CD1c-positive myeloid dendritic cell (primary cell): ENCODE results near the gene MYBBP1A.
"Not testable (repeated sequence)": the region's sequence is repeated elsewhere in the genome, so short reads cannot be mapped to it uniquely, and the experiment has no call there.

Experiments used
- DNase-seq: peaks from one replicate; pipeline ENCODE4 v3.0.0-alpha.2; 2016; ENCODE audit errors: extremely low spot score

Gene MYBBP1A

DNA sequence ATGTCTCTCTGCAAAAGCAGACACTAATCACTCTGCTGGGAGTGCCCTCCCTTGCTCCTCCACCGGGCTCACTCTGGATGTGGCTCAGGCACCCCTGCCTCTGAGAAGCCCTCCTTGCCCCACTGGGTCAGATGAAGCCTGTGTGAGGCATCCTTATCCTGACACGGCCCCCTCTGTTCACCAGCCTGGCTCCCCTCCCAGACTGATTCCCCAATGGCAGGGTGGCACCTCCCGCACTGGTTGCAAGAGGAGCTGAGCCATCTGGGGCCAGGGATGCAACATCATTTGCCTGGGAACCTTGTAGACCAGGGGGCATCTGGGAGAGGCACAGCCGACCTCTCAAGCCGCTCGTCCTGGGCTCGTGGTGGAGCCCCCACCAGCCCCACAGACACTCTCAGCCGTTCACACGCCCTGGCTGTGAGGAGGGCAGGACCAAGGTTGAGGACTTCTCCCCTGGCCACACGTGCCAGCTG lies 35.8 kb upstream of the MYBBP1A start:
- DNase-seq, result no peak

DNA sequence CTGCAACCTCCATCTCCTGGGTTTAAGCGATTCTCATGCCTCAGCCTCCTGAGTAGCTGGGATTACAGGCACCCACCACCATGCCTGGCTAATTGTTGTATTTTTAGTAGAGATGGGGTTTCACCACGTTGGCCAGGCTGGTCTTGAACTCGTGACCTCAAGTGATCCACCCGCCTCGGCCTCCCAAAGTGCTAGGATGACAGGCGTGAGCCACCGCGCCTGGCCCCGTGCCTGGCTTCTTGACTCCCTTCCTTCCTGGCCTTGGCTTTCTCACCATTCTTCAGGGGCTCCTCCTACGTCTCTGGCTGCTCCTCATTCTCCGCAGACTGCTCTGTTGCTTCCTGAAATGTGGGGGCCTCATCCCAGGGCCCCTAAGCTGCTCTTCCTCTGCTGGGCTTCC lies 34.9 kb upstream of the MYBBP1A start:
- DNase-seq, result not testable (repeated sequence)

DNA sequence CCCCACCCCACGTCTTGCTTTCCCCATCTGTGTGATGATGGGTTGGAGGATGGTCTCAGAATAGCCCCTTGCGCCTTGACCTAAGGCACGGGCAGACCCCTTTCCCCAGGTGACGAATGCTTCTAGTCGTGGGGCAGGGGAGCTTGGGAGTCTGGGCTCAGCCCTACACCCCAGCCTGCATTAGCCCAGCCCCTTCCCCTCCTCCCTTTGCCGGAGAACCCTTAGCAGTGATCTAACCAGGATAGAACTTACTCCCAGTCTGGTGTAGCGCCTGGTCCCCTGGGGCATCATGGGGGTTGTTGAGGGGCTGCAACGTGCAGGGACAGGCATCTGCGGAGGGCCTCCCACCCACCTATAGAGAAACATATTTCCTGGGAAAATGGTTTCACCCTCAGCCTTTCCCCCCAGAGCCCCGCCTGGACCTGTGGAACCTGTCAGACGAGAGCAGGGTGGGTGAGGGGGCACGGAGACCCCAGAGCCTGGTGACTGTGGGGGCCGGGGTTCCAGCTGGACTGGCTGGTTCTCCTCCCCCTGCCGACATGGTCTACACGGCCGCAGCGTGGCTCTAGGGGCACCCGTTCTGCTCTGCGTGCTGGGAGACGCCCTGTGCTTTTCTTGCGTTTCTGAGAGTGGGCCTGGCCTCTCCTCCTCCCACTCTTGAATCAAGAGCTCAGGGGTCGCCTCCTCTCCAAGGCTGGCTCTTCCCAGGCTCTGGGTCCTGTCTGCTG lies 33.9 kb upstream of the MYBBP1A start:
- no peak for DNase-seq

GRCh38 chr17:4588391-4588790 lies 33.2 kb upstream of the MYBBP1A start:
- DNase-seq, result no peak

- no peak for DNase-seq
Measured at GRCh38 chr17:4587803-4588202, 32.6 kb upstream of the MYBBP1A start.

- no peak for DNase-seq
Measured at GRCh38 chr17:4587195-4587594, 32.0 kb upstream of the MYBBP1A start.

DNA sequence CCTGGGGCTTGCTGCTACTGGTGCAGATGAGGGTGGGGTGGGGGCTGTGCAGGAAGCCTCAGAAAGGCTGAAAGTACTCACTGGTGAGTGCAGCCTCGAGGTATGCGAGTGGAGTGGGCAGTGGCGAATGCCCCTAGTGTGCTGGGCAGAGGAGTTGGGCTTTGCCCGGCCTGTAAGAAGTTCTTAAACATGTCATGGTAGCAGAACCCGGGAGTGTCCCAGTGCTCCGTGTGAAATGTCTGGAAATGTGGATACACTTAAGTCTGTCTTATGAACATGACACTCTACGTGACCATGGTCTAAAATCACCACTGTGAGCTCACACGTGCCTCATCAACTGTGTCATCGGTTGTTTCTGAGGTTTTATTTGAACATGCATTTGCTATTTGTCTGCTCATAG lies 30.9 kb upstream of the MYBBP1A start:
- no peak for DNase-seq

DNA sequence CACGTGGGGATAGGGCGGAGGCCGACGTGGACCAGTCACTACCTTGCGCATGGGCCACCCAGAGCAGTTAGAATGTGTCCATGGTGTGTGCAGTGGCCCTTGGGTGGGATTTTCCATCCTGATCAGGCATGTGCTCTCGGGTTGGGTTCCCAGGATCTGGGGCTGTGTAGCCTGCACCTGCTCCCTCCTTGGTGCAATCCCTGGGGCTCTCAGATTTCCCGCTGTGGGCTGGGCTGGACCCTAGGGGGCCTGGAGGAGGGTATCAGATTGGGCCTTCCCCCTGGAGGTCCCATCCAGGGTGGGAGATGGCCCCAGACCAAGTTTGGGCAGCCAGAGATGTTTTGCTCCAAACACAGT lies 30.4 kb upstream of the MYBBP1A start:
- no peak for DNase-seq

GRCh38 chr17:4584917-4585637 lies 29.9 kb upstream of the MYBBP1A start:
- DNase-seq, result no peak

DNA sequence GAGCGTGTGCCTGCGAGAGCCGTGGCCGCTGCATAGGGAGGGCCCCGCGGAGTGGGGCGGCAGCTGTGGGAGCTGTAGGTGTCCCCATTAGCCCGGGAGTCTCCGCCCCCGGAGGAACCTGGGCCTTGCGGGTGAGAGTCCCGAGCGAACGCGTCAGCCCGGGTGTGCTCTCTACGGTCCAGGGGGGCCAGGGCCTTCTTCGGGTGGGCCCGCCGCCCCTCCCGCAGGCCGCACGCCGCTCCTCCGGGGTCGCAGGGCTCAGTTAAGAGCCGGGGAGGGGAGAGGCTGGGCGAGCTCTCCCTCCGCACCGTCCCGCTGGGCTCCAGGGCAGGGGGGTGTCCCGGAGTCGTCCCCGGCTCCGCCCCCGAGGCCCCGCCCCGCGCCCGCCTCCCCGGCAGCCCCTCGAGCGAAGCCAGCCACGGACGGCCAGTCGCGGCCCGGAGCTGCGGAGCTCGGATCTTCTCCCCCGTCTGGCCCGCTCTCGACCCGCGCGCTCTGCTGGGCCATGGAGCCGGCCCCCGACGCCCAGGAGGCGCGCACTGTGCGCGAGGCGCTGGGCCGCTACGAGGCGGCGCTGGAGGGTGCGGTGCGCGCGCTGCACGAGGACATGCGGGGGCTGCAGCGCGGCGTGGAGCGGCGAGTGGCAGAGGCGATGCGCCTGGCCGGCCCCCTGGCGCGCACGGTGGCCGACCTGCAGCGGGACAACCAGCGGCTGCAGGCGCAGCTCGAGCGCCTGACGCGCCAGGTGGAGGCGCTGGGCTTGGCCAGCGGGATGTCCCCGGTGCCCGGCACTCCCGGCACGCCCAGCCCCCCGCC lies 29.1 kb upstream of the MYBBP1A start, which contains the start of gene SMTNL2:
Gene SMTNL2 (plus strand): TSS at position 429 of the 816 bp plus-strand sequence. CDS start 77 bp downstream, at position 506.
- peak; percentile 26 for DNase-seq

- no peak for DNase-seq
Measured at GRCh38 chr17:4583782-4584100, 28.6 kb upstream of the MYBBP1A start.

DNA sequence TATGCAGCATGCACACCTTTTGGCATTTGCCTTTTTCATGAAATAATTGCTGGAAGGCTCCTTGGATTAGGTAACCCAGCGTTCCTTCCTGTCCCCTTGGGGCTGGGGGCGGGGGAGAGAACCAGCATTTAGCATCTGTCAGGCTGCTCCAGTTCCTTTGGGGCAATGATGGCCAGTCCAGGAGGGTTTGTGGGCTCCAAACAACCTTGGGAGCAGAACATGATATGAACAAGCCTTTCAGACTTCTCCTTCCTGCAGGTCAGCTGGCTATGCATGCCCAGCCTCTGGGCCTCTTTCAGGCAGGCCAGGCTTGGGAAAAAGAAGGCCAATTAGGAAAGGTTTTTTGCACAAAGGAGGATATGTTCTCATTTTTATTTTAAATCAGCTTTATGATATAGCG lies 28.0 kb upstream of the MYBBP1A start:
- no peak for DNase-seq

GRCh38 chr17:4582691-4583090 lies 27.5 kb upstream of the MYBBP1A start:
- DNase-seq, result no peak

DNA sequence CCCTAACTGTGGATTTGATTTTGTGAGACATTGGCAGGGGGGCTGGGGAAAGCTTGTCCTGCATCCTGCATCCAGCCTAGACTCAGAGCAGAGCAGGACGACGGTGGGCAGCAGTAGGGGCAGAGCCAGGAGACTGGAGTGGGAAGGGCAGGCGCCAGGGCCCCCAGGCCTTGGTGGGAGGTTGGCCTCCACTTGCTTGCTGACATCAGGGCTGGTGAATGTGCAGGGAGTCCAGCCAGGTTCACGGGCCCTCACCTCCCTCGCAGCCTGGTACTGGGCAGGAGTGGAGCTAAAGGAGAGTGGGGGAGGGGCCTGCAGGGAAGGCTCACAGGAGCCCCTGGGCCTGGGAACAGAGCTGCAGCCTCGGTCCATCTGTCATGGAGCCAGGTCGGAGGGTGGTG lies 26.9 kb upstream of the MYBBP1A start:
- DNase-seq, result no peak

DNA sequence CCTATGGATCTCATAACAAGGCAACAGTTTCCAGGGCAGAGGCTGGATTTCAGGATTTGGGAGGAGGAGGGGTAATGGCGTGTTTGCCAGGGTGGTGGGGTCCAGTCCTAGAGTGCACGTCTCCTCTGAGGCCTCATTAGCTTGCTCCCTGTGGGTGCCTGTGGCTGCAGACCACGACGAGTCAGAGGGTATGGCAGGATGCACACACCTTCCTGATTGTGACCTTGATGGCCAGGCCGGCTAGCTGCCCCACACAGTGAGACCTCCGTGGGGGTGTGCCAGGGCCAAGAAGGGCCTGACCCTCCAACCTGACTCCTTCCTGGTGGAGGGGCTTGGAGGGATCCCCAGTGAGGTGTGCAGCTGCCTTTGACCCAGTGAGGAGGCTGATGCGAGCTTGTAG lies 25.1 kb upstream of the MYBBP1A start:
- no peak for DNase-seq

DNA sequence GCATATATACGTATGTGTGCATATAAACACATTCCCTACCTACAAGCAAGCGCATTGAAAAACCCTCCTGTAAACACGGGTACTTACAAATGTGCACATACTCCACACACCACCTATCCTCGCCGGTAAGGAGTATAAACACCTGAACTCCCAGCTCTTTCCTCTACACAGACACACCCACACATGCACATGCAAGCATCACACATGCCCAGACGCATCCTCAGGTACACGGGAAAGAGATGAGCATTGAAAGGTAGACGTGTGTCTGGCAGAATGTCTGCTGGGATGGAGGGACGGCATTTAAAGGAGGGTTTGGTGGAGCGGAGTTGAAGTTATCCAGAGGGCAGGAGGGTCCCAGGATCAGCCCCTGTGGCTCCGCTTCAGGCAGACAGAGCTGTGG lies 24.5 kb upstream of the MYBBP1A start:
- no peak for DNase-seq

DNA sequence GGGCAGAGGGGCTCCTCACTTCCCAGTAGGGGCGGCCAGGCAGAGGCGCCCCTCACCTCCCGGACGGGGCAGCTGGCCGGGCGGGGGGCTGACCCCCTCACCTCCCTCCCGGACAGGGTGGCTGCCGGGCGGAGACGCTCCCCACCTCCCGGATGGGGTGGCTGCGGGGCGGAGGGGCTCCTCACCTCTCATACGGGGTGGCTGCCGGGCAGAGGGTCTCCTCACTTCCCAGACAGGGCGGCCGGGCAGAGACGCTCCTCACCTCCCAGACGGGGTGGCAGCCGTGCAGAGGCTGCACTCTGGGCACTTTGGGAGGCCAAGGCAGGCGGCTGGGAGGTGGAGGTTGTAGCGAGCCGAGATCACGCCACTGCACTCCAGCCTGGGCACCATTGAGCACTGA lies 23.2 kb upstream of the MYBBP1A start:
- not testable (repeated sequence) for DNase-seq

- DNase-seq, result no peak
Measured at GRCh38 chr17:4577386-4577993, 22.3 kb upstream of the MYBBP1A start.

- no peak for DNase-seq
Measured at GRCh38 chr17:4576729-4577322, 21.6 kb upstream of the MYBBP1A start.

DNA sequence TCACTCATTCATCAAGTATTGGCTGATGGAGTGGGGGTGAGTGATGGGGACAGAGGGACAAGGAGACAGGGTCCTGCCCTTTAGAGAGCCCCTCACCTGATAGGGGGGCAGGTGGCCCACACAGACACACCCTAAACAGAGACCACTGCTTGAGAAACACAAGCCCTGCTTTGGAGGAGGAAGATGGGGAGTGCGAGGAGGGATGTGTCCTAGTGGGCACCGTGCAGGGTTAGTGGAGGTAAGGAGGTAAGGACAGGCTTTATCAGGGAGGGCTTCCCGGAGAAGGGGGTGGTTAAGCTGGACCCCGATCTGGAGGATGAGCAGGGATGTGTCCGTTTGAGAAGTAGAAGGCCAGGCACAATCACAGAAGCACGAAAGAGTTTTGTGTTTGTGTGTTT lies 21.0 kb upstream of the MYBBP1A start:
- DNase-seq, result no peak

GRCh38 chr17:4574448-4575045 lies 19.4 kb upstream of the MYBBP1A start:
- DNase-seq, result no peak
